ENCODE data around the gene LSG1.

LSG1 gene

DNA sequence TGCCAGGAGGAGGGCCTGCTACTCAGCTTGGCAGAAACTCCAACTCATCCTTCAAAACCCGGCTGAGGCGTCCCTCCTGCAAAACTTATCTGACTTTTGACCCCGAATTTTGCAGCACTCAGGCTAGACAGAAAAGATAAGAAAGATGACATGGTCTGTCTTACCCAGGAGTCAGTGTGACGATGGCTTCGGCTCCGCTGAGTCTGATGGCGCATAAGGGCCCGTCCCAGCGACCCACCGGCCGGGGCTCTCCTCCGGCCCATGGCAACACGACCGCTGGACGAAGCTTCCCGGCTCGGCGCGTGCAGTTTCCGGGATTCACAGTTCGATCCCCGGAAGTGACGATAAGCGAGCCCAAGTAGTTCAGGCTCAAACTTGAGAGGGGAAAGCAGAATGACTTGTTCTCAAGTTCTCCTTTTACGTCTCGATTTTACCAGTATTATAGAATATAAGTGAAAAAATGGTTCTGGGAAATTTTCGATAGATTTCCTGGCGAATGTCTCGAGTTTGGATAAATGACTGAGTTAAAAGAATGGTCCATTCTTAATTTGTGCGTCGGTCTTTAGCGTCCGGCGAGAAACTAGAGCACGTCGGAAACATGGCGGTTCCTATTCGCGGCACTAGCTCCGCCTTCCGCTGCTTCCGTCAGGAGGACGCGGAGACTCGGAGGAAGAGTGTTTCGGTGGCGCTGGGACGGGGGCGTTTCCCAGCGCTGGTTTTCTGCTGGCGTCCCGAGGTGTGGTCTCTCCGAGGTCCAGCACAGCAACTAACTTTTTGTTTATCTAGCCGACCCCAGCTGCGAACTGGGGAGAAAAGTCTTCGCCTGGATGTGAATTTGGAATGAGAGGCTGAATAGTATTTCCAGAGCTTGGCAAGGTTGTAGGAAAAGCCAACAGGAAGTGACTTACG, at the start of gene LSG1:
TSS of gene LSG1 (minus strand) at position 292 of the 909 bp plus-strand sequence. CDS start at position 263, 29 bp downstream.
- DNase-seq, result peak; percentile 93

- no peak for DNase-seq
These were observed 48.1 kb upstream of the LSG1 start for GRCh38 chr3:194720048-194720447.

DNA sequence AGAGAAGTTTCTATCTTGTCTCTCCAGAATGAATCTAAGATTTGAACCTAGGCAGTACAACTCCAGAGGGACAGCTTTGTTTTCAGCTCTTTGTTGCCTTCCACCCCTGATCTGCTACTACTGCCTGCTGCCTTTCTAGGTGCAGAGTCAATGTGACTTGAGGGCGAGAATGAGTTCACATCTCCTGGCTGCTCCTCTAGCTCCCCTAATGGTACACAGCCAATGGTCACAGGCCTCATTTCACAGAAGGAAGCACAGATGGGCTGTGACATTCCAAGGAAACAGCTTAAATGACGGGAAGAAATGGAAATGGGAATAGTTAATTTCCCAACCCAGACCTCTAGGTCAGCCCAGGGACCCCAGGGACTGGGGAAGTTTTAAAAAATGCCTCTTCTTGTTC, 46.1 kb upstream of the LSG1 start:
- no peak for DNase-seq

GRCh38 chr3:194715022-194715800, 43.2 kb upstream of the LSG1 start:
- DNase-seq, result peak; percentile 42

GRCh38 chr3:194714564-194714963, 42.6 kb upstream of the LSG1 start:
- no peak for DNase-seq

- DNase-seq, result no peak
These were observed 42.1 kb upstream of the LSG1 start for GRCh38 chr3:194714137-194714455.

- DNase-seq, result no peak
These were observed 41.5 kb upstream of the LSG1 start for GRCh38 chr3:194713299-194714136.

DNA sequence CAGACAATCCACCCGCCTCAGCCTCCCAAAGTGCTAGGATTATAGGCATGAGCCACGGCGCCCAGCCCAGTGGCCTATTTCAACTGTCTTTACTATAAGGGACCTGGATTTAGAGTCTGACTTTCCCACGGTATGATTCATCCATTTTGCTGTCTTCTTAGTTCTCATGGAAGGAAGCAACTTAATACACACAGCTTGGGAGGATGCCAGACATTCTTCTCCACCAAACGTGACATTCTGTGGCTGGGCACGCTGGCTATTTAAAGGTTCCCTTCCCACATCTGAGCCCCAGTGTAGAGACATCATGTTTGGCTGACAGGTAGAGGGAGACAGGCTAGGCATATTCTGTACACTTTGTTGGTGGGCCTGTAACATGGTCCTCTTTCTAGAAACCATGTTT, 39.9 kb upstream of the LSG1 start:
- DNase-seq, result no peak

DNA sequence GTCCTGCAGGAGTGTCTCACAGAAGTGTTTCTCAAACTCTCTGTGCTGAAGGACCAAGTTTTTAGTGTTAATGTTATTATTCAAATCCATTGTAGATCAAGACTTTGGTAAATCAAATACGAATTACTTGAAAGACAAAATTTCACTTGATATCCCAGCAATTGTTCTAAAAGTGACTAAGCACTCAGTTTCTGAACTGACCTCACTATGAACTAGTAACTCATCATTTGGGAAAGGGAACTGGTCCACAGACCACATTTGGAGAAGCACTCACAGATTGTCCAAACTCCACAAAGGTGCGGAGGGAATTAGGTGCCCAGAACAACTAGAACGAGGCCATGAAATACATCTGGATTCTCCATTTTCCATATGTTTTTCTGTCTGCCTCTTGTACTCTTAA, 39.3 kb upstream of the LSG1 start:
- no peak for DNase-seq

DNA sequence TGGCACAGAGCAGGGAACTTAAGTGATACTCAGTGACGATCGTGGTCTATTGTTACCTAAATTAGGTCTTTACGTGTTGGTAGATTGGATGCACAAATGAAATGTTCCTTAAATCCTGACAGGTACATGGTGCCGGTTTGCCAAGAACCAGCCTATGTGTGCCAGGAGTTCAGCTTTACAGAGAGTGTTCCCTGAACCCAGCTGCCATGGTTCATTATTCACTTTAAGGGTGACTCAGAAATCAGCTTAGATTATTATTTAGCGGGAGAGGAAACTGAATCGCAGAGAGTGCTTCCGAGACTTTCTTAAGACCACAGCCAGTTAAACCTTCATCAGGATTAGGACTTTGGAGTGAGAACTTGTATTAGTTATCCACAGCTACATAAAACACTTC, 35.2 kb upstream of the LSG1 start:
- DNase-seq, result no peak

DNA sequence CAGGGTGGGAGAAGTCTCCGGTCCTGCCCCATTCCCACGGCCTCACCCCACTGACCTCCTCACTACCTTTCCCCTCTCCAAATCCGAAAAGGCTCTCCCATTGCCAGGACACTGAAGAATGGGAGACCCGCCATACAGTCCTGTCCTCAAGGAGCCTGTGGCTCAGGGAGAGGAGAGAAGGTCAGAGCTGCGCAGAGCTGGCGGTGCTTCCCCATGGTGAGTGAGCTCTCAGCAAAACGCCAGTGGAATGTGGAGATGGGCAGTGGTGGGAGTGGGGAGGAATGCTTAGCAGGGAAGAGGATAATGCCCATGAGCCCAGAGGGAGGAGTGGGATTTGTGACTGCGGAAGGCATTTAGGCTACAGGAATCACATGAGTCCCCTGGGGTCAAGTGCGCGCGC, 33.8 kb upstream of the LSG1 start:
- DNase-seq, result no peak

GRCh38 chr3:194705227-194705626, 33.2 kb upstream of the LSG1 start:
- no peak for DNase-seq

DNA sequence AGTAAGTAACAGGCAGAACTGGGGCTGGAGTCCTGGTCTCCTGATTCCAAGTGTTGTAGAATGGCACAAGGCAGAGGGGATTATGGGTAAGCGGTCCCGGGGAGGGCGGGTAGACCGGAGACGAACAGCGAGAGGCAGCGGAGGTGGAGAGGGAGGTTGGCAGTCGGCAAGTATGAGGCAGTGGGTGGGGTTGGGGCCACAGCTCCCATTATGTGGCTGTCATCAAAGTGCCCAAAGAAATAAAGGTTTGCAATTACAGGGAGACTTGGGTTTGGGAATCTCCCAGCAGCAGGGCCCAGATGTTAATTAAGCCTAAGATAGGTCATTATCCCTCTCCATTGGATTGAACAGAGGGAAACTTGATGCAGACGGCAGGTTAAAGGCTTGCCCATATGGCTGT, 30.6 kb upstream of the LSG1 start:
- DNase-seq, result no peak

DNA sequence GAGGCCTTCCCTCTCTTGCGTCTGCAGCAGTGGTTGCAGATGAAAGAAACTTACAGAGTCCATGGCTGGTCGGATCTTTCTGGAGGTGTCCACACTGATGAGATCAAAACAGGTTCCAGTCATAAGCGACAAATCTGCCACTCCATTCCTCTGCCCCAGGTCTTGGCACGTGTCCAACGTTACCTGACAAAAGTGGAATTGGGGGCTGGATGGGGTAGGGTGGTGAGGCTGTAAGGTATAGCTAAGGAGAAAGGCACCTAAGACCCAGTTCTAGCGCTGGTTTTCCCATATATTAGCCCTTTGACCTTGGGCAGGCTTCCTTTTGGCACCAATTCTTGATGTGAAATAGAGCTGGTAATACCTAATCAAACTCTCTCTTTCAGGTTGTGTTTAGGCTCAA, 24.7 kb upstream of the LSG1 start:
- DNase-seq, result no peak

DNA sequence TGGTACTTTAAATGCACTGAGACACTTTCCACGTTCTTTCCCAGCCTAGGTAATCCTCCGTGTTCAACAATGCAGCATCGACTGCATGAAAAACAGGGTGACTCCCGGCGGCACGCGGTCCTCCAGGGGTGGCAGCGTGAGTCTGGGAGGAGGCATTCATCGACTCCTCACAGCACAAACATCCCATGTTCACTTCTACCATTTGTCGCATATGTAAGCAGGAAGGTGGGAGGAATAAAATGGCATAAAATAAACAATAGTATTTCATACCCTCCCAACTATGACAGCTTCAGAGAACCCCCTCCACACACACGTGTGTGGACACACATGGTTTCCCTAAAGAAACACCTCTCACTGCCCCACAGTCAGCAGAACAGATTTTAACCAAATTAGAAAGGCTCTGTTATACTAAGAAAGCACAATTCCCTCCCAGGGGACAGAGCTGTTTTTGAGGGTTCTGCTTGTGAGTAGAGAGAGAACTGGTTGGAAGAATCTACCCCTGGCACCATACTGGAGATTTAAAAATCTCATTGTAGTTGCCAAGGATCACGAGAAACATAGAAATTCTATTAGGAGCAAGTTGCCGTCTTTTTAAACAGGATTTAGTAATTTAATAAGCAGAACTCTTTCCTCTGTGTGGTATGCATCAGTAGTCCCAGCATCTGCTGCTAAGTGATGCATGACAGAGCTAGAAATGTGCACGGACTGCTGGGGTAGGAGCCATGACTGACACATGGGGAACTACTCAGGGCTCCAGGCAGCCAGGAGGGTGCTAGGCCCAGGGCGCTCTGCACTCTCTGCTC, 19.7 kb upstream of the LSG1 start:
- no peak for DNase-seq

DNA sequence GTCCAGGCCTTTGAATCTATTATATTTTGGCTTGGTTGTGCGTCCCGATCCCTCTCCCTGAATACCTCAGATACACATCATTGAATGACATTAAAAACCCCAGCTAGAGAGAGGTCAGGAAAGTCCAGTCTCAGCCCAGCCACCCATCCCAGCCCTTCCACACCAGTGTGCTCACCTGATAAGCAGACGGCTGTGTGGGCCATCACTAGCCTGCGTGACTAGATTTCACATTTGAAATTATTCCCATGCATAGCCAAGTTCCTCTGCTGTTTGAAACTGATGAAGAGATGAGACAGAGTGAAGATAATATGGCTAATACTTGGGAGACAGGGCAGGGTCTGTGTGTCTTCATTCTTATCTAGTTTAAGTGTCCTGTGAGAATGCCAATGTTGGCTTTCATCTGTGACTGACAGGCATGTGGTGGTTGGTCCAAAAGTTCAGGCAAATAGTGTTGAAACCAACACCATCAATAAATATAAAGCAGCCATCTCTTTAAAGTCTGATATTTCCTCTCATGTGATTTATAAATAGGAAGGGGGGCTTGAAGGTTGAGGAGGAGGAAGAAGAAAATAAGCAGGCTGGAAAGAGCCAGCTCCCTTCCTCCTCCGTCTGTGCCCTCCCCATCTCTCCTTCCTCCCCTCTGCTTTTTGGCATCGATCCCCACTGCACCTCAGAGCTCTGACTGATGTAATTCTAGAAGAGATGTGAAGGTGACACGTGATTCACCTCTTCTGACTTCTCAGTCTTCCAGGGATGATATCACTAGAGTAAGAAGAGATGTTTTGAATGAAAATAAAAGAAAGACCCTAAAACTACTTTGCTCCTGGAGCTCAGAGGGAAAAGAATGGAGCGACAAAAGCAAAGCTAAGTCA, 18.7 kb upstream of the LSG1 start:
- DNase-seq, result no peak

GRCh38 chr3:194689493-194689944, 17.5 kb upstream of the LSG1 start:
- DNase-seq, result no peak

DNA sequence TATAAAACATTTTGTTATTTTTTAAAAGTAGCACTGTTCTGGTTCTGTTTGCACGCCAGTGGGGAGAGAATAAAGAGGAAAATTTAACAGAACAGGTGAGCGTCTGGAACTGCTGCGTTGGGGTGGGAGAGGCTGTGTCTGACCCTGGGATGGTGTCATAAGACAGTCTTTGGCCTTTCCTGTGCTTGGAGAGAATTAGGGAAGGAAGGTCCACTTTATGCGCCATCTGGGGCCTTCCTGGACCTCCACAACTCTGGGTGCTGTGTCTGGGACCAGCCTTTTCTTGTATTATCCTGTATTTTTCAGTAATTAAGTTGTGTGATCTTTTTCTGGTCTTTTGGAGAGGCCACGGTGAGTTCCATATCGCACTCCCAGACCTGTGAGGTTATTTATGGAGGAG, 17.0 kb upstream of the LSG1 start:
- DNase-seq, result no peak

DNA sequence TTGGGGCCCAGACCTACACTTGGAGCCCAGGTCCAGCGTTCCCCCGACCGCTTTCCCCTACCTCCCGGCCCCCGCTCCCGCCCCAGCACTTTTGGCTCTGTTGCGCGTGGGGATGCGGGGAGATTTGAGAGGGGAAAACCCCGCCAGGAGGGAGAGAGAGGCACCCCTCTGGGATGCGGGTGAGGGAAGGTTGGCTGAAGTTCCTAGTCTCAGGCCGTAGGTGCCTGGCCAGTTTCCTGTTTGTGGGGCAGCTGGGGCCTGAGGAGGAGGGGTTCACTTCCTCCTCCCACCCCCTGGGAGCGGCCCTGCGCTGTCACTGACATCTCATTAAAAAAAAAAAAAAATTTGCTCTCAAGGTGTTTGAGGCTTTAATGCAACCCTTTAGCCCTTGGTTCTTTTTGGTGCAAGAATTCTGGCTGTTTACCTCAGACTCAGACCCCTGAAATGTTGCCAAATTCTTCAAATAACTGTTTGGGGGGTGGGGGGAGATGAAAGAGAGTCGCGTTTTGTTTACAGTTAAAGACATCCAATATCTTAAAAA, 16.3 kb upstream of the LSG1 start:
- peak; percentile 16 for DNase-seq

DNA sequence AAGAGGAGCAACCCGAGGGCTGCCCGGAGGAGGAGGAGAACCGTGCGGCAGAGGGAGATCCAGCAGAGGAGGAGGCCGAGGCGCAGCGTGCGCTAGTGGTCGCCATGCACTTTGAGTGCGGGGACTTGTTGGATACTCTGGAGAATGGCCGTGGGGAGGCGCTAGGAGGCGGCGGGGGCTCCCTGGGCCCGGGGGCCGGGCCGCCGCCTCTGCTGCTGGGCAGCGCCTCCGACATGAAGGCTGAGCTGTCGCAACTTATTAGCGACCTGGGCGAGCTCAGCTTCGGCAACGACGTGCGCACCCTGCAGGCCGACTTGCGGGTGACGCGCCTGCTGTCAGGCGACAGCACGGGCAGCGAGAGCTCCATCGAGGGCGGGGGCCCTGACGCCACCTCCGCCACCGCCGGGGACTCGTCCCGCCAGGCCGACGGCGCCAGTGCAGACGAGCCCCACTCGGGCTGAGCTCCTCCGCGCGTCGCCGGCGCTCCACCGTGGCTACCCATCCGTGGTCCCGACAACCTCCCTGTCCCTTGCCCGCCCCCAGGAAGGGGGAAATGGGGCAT, 15.7 kb upstream of the LSG1 start:
- DNase-seq, result peak; percentile 81
